Measurements from ENCODE around the gene ATF7IP.
"Not testable (repeated sequence)": the region's sequence is repeated elsewhere in the genome, so short reads cannot be mapped to it uniquely, and the experiment has no call there.

Gene ATF7IP

DNA sequence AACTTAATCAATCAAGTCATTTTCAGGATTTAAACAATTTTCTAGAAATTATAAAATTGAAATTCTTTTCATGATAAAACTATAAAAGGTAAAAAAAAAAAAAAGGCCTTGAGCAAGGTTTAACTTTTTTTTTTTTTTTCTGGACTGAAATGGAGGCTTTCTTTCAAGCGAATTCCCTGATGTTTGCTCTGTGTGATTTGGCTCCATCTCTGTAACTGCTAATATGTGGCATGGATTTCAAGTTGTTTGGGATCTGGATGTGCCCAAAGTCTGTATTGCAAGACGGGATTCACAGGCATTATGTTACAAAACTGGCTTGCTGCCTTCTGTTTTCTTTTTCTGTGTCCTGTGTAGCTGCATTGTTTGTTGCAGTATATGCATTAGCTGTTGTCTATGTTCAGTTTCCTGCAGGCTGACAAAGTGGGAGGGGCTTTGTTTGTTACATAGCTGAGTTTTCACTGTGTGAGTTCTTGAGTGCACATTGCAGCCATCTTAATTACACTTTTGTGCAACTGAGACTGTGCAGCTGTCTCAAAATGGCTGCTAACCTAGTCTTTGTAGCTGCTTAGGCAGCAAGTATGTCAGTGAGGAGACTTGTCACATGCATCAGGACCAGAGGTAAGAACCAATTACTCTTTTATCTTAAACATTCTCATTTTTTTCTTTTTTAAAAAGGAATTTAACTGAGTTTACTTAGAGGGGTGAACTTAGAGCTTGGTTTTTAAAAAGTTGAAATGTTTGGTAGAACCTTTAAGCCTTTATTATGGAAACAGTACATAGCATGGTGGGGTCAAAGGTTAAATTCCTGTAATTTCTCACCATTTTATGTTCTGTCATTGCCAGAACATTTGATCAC lies 19.5 kb downstream of the ATF7IP start:
- peak; percentile 79 for DNase-seq

GRCh38 chr12:14387219-14387871 lies 21.9 kb downstream of the ATF7IP start:
- no peak for DNase-seq

DNA sequence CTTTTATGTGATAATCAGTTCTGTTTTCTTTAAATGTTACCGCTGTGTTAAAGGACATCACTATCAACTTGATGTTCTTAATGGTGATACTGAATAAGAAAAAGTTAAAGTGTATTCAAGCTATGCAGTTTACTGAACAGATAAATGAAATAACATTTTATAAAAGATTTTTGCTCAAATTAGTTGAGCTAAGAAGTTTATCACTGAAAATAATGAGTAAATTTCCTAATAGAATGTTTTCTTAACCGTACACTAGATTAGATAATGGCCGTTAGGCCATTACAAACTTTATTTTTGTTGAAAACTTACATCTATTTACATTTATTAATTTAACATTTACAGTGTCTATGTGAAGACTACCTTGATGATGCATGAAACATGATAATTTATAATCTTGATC lies 25.0 kb downstream of the ATF7IP start:
- no peak for DNase-seq

DNA sequence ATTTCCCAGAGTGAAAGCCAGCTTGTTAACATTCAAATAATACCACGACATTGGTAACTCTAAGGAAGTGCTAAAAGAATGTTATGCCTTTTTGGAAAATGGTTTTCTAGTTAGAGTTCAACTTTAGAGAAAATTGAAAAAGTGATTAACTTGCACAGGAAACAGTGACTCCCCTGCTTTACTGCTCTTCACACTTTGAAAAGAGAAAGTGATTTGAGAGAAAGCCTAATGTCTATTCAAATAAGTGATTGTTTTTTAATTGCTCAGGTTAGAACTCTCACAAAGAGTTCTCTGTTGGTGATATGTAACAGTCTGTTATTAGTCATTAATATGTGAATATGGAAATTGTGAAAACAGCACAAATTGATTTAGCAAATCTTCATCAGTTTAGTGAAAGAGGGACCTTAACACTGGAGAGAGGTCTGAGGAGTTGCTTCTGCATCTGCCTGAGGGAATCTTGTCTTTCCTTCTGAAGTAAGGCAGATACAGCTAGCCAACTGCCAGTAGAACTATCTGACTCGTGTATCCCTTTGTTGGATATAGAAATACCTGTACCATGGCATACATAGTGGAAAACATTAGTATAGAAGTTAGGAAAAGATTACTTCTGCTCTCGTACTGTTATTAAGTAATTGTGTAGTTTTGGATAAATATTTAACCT lies 25.5 kb downstream of the ATF7IP start:
- DNase-seq, result no peak

DNA sequence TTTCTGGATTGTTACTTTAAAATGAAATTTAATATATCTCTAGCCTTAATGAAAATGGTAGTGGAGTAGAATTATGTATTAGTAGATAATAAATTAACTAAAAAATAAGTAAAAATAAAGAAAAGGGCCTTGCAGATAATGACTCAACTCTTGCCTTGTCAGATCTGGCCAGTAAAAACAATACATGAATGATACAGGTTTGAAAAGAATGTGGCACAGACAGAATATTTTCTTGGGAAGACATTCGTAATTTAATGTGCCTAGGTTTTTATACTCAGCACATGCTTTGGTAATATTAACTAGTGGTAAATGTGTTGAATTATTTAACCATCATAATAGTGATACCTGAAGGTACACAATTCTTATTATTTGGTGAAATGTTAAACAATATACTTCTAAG lies 28.3 kb downstream of the ATF7IP start:
- no peak for DNase-seq

GRCh38 chr12:14394317-14395073 lies 29.0 kb downstream of the ATF7IP start:
- DNase-seq, result peak; percentile 73

DNA sequence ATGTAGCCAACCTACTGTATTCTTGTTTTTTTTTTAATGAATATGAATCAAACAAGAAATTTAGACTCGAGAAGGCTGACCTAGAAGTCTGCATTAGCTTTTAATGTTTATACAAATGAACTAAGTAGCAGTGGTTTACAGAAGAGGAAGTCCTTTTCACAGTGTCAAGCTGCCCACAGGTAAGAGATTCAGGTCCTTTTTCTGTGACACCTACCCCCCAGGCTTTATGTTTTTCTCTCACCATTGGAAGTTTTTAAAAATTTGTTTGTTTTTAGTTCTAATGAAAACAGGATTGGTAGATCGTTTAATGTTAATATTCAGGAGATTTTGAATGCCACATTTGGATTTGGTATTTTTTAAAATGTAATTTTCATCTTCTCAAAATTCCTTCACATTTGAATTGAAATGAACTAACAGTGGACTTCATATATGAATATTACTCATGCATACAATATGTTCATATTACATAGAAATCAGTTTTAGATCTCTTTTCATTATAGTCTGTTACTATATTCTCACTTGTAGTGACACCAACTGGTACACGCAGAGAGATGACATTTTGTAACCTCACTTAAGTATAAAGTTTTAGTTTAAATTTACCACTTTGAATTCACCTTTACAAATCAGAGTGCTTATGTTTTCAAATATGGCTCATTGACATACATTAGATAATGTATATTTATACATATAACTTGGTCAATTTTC lies 29.7 kb downstream of the ATF7IP start:
- DNase-seq, result no peak

GRCh38 chr12:14396071-14396470 lies 30.6 kb downstream of the ATF7IP start:
- no peak for DNase-seq

DNA sequence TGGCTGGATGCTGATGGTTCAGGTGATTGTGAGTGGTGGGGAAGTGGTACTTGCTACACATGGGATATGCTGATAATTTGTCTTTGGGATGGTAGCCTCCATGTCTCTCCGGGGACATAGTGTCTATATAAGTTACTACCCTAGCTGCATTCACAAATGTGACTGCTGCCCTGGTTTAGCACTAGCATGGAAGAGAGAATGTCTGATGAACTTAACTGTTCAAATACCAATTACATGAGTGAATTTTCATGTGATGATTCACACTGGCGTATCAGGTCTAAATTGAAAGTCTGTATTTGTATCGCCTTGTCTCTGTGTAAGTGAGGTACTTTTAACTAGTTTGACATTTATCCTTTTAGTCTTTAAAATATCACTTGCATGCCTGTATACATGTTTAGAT lies 34.4 kb downstream of the ATF7IP start:
- DNase-seq, result no peak

- no peak for DNase-seq
These were observed 35.1 kb downstream of the ATF7IP start for GRCh38 chr12:14400599-14400998.

- not testable (repeated sequence) for DNase-seq
These were observed 35.8 kb downstream of the ATF7IP start for GRCh38 chr12:14401267-14401666.

DNA sequence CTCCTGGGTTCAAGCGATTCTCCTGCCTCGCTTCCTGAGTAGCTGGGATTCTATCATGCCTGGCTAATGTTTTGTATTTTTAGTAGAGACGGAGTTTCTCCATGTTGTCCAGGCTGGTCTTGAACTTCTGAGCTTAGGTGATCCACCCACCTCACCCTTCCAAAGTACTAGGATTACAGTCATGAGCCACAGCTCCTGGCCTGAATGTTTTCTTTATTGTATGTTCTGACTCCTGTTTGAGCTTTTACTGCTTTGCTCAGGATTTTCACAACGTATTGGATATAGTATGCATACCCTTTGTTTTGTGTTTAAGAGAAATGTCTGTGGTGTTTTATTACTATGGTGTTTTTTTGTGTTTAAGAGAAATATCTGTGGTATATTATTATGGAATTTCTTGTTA lies 37.2 kb downstream of the ATF7IP start:
- no peak for DNase-seq

- no peak for DNase-seq
These were observed 37.8 kb downstream of the ATF7IP start for GRCh38 chr12:14403293-14403692.

DNA sequence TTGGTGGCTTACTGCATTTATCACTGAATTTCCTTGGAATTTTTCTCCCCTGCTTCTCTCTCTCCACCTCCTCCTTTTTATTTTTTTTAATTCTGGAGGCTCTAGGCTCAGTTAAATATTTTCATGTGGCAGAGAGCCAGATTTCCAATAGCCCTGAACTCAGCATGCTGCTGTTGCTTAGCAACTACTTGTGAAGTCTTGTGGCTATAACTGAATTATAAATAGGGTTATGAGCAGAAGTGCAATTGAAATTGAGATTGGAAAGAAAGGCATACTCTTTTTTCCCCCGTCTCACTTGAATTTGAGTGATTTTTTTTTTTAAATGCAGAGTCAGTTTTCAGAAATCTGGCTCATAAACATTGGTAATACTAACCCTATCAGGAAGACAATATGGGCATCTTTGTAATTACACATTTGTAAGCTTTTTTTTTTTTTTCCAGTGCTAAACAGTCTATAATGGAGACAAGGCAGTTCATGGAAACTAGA lies 38.3 kb downstream of the ATF7IP start:
- no peak for DNase-seq

DNA sequence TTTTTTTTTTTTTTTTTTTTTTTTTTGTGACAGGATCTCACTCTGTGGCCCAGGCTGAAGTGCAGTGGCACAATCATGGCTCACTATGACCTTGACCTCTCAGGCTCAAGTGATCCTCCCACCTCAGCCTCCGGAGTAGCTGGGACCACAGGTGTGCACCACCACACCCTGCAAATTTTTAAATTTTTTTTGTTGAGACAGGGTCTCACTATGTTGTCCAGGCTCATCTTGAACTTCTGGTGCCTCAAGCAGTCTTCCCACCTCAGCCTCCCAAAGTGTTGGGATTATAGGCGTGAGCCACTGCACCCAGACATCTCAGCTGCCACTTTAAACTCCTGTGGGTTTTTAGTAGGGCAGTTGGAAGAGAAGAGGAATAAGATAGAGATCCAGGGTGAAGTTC lies 39.9 kb downstream of the ATF7IP start:
- not testable (repeated sequence) for DNase-seq

DNA sequence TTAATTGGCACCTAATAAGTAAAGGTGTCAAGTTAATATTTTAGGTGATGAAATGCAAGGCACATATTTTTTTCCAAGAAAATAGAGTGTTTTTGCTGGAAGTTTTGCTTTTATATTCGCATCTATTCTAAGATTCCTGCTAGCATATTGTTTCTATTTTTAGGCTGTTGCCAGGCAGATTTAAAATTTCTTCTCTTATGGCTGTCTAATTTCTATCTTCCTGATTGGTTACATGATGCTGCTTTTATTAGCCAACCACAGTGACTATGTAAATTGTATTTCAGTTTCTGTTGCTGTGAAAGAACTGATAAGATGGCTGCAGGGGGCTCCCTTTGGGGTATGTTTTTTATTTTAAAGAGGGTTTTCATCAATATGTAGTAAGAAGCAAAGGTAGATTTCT lies 42.7 kb downstream of the ATF7IP start:
- DNase-seq, result no peak

DNA sequence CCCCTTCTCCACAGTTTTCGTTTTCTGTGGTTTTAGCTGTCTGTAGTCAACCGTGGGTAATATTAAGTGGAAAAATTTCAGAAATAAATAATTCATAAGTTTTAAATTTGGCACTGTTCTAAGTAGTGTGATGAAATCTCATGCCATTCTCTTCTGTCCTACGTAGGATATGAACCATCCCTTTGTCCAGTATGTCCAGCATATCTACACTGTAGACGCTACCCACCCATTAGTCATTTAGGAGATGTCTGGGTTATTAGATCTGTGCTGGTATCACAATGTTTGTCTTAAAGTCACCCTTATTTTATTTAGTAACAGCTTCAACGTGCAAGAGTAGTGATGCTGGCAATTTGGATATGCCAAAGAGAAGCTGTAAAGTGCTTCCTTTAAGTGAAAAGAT lies 44.7 kb downstream of the ATF7IP start:
- no peak for DNase-seq

GRCh38 chr12:14410841-14411569 lies 45.5 kb downstream of the ATF7IP start:
- peak; percentile 67 for DNase-seq

DNA sequence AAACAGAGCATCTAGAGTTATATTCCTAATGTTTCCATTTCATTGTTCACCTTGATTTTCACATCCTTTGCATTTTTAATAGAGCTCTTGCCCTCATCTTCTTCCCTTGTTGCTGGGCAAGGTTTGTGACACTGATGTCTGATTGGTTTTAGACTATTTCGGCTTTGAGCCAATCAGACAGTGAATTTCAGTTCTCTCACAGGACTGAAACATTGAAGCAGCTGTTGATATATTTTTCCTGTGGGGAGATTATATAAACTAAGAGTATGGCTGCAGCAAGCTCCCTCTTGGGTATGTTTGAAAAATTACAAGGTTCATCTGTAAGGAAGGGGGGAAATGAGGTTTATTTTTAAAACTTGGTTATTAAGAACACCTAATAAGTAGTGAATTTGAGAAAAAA lies 51.2 kb downstream of the ATF7IP start:
- DNase-seq, result no peak

DNA sequence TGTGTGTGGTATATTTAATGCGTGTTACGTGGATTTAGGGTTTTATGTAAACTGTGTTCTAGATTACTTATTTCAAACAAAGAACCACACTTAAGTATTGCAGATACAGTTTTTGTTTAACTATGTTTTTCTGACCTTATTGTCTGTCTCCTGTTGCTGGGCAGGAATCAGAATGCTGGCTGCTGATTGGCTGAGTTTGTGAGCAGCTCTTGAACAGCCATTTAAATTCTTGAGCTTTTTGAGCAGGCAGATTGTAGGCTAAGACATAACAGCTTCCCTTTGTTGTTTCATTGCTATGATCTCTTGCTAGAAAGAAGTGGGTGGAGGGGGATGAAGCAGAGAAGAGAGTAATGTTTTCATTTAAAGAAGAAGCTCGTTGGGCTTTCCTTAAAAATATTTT lies 52.2 kb downstream of the ATF7IP start:
- peak; percentile 83 for DNase-seq

GRCh38 chr12:14418451-14418890 lies 53.0 kb downstream of the ATF7IP start:
- no peak for DNase-seq
